HG03025 (cell line): ENCODE results near the gene TMEM123.

Source experiments
- ATAC-seq: cut with Tn5 transposase; IDR thresholded peaks from one replicate; pipeline ENCODE4 v1.9.1; 2021; ENCODE audit warnings: mild to moderate bottlenecking, moderate library complexity; ENCODE audit not compliant: unreplicated experiment, low FRiP score

The TMEM123 gene

GRCh38 chr11:102473543-102473942 lies 21.0 kb upstream of the TMEM123 start:
- no peak for ATAC-seq

DNA sequence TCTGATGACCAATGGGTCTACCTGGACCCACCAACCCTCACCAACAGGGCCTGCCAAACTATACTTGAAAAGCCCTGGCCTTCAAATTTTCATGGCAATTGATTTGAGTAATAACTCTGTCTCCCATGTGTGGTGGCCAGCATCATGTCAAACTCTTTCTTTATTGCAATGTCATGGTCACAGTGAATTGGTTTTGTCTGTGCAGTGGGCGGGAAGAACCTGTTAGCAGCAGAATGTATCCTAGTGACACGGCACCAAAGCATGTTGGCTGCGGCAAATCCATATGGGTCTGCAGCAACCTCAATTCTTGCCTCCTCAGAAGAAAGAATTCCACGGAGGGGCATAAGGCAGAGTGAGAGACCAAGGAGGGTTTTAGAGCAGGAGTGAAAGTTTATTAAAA lies 19.6 kb upstream of the TMEM123 start:
- no peak for ATAC-seq

DNA sequence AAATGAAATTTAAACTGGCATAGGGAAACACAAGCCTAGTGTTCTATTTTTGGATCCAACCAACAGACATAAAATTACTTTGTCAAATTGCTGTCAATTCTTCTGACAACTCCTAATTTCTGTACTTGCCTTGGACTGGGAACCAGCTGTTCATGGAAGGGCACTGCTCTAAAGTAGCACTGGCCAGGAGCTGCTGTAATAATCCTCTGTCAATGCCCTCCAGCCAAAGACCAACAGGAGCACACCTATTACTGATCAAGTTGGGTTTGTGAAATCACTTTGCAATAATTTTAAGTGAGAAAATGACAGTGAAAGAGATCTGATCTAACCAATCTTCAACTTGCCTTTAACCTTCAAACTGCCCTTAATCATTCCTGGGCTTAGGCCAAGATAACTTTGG lies 18.9 kb upstream of the TMEM123 start:
- no peak for ATAC-seq

DNA sequence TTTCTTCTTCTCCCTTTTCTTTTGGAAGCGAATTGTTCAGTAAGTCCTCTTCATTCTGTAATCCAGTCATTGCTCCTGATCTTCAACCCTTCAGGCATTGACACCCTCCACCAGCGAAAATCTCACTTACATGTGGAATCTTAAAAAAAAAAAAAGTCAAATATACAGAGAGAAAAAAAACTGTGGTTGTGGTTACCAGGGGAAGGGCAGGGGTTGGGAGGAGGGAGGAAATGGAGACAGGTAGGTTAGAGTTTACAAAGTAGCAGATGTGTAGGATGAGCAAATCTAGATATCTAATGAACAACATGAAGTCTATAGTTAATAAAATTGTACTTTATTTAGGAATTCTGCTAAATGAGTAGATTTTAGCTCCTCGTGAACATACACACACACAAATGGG lies 17.7 kb upstream of the TMEM123 start:
- no peak for ATAC-seq

- no peak for ATAC-seq
Observed at GRCh38 chr11:102469196-102469821, 16.7 kb upstream of the TMEM123 start.

DNA sequence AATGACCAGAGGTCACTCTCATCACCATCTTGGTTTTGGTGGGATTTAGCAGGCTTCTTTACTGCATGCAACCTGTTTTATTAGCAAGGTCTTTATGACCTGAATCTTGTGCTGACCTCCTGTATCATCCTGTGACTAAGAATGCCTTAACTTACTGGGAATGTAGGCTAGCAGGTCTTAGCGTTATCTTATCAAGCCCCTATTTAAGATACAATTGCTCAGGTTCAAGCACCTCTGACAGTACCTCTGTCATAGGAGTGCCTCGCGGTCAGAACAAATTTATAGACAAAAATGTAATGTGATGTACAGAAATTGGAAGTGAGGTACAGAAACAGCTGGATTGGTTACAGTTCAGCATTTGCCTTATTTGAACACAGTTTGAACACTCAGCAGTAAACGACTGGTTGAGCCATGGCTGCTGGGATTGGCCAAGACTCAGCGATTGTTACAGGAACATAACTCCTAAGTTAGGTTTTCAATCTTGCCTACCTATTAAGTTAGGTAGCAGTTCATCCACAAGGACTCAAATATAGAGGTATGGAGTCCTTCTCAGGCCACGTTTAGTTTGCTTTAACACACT lies 16.1 kb upstream of the TMEM123 start:
- ATAC-seq, result no peak

DNA sequence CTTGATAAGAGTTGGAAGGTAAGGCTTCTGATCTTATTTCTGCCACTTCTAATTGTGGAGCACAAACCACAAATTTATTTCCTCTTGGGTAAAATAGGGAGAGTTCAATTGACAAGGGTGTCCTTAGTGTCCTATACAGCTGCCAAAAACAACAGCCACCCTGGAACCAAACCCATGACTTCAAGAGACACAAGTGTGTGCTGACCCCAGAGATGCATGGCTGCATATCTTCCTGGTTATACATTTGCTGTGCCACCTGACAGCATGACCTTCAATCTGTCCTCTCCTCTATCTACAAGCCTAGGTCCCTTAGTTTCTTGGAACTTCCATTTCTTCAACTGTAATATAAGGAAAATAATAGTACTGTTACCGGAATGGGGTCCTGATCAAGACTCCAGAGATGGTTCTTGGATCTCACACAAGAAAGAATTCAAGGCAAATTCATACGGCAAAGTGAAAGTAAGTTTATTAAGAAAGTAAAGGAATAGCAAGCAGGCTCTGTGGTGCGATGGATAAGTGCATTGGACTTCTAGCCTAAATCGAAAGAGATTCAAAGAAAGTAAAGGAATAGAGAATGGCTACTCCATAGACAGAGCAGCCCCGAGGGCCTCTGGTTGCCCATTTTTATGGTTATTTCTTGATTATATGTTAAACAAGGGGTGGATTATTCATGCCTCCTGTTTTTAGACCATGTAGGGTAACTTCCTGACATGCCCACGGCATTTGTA lies 15.5 kb upstream of the TMEM123 start:
- no peak for ATAC-seq

GRCh38 chr11:102467080-102467708 lies 14.6 kb upstream of the TMEM123 start:
- ATAC-seq, result no peak

DNA sequence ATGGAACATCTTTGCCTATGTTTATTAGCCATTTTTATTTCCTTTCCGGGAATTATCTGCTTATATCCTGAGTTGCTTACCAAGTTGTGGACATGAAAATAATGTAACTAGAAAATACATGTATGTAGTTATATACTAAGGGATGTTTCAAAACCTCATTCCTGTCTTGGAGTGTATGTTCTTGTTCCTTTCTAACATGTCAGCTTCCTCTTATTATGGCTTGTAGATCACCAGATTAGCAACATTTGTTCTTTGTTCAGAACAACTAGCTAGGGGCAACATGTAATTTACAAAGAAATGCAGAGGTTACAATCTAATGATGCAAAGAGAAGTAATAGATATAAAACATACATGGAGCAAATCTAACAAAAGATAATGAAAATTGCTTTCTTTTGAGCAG lies 13.1 kb upstream of the TMEM123 start:
- ATAC-seq, result no peak

- no peak for ATAC-seq
Observed at GRCh38 chr11:102464859-102465500, 12.4 kb upstream of the TMEM123 start.

DNA sequence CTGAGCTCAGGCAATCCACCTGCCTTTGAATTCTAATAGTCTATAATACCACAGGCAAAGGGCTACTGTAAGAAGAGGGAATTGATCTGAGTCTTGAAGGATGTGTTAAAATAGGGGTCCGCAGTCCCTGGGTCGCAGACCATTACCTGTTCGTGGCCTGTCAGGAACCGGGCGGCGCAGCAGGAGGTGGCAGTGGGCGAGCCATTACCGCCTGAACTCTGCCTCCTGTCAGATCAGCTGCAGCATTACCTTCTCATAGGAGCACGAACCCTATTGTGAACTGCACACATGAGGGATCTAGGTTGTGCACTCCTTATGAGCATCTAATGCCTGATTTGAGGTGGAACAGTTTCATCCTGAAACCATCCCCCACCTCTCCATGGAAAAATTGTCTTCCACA lies 11.5 kb upstream of the TMEM123 start:
- ATAC-seq, result no peak

GRCh38 chr11:102462610-102463009 lies 10.0 kb upstream of the TMEM123 start:
- ATAC-seq, result no peak

DNA sequence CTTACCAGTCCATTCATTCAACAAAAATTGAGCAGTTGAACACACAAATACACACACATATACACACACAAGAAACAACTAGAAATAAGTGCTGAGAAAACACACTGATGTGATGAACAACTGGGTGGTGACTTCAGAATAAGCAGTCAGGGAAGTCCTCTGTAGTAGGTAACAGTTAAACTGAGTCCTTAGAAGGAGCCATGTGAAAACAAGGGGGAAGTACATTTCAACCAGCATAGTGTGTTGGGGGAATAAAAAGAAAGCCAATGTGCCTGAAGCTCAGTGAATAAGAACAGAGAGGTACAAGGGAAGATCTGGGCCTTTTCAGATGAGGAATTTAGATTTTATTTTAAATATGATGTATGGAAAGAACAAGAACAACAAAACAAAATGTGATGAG lies 6.8 kb upstream of the TMEM123 start:
- ATAC-seq, result no peak

- no peak for ATAC-seq
Observed at GRCh38 chr11:102458548-102458947, 6.0 kb upstream of the TMEM123 start.

DNA sequence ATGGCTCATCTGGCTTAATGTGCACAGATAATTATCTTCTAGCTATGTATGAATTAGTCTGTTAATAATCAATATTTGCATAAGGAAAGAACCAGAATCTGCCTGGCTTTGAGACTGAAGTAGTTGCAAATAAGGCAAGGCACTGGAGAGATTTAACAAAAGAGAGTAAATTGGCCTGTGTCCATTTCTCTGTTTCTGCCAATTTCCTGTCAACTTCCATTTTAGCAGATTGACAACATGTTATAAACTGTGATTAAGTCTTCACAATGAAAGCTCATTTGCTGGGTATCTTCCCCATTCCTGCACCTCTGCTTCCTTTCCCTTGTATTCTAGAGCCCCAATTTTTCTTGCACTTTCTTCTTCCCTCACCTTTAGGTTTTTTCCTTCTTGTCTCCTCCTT lies 5.3 kb upstream of the TMEM123 start:
- ATAC-seq, result no peak

DNA sequence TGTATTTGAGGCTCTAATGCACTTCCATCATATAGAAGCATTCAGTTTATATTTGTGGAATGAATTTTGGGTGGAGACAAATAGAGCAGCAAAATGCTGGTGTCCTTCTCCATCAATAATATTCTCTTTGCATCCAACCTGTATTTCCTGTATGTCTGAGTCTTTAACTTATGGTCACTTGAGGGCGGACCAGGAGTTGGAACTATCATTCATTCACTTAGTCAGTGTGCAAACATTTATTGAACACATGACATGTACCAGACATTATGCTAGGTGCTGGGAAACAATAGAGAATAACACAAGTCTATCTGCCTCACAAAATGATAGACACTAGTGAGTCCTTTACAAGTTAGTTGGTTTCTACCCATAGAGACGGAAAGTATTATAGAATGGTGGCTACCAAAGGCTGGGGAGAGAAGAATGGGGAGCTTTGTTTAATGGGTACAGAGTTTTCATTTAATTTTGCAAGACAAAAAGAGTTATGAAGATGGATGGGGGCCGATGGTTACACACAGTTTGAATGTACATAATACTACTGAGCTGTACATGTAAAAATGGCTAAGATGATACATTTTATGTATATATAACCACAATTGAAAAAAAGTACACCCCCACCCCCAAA lies 4.6 kb upstream of the TMEM123 start:
- no peak for ATAC-seq

- ATAC-seq, result no peak
Observed at GRCh38 chr11:102456381-102456780, 3.8 kb upstream of the TMEM123 start.

- no peak for ATAC-seq
Observed at GRCh38 chr11:102453921-102454320, 1.4 kb upstream of the TMEM123 start.

GRCh38 chr11:102453302-102453695 lies 734 bp upstream of the TMEM123 start:
- no peak for ATAC-seq

GRCh38 chr11:102451681-102452460 lies 694 bp downstream of the TMEM123 start:
- ATAC-seq, result peak; percentile 68
